ENCODE results near the gene COCH.

COCH gene

GRCh38 chr14:30874120-30874998 is at the start of gene COCH:
COCH (plus strand) TSS chr14:30874559; CDS start chr14:30874939, 380 bp downstream.
- DNase-seq (ENCODE audit: low spot score) = no peak

- DNase-seq (ENCODE audit: low spot score) = no peak
Measured at GRCh38 chr14:30826070-30826469, 48.3 kb upstream of the COCH start.

GRCh38 chr14:30829853-30830252 is 44.5 kb upstream of the COCH start:
- no peak for DNase-seq (ENCODE audit: low spot score)

- DNase-seq (ENCODE audit: low spot score) = no peak
Measured at GRCh38 chr14:30834353-30834752, 40.0 kb upstream of the COCH start.

- no peak for DNase-seq (ENCODE audit: low spot score)
Measured at GRCh38 chr14:30838351-30838750, 36.0 kb upstream of the COCH start.

GRCh38 chr14:30840086-30840779 is 34.1 kb upstream of the COCH start:
- no peak for DNase-seq (ENCODE audit: low spot score)

- DNase-seq (ENCODE audit: low spot score) = no peak
Measured at GRCh38 chr14:30842431-30842830, 31.9 kb upstream of the COCH start.

- DNase-seq (ENCODE audit: low spot score) = no peak
Measured at GRCh38 chr14:30848449-30849240, 25.7 kb upstream of the COCH start.

GRCh38 chr14:30849354-30849753 is 25.0 kb upstream of the COCH start:
- DNase-seq (ENCODE audit: low spot score) = no peak

- DNase-seq (ENCODE audit: low spot score) = no peak
Measured at GRCh38 chr14:30849983-30850382, 24.4 kb upstream of the COCH start.

GRCh38 chr14:30853946-30854345 is 20.4 kb upstream of the COCH start:
- no peak for DNase-seq (ENCODE audit: low spot score)

- DNase-seq (ENCODE audit: low spot score) = no peak
Measured at GRCh38 chr14:30854492-30854891, 19.9 kb upstream of the COCH start.

- DNase-seq (ENCODE audit: low spot score) = no peak
Measured at GRCh38 chr14:30855345-30856037, 18.9 kb upstream of the COCH start.

- DNase-seq (ENCODE audit: low spot score) = no peak
Measured at GRCh38 chr14:30861200-30861599, 13.2 kb upstream of the COCH start.

GRCh38 chr14:30864934-30865333 is 9.4 kb upstream of the COCH start:
- no peak for DNase-seq (ENCODE audit: low spot score)

- no peak for DNase-seq (ENCODE audit: low spot score)
Measured at GRCh38 chr14:30868736-30869135, 5.6 kb upstream of the COCH start.

- no peak for DNase-seq (ENCODE audit: low spot score)
Measured at GRCh38 chr14:30869551-30870155, 4.7 kb upstream of the COCH start.

GRCh38 chr14:30872602-30873001 is 1.8 kb upstream of the COCH start:
- DNase-seq (ENCODE audit: low spot score) = no peak

GRCh38 chr14:30873308-30874119 is 845 bp upstream of the COCH start:
- DNase-seq (ENCODE audit: low spot score) = no peak

- DNase-seq (ENCODE audit: low spot score) = no peak
Measured at GRCh38 chr14:30874999-30875787, 834 bp downstream of the COCH start.
